ENCODE measurements around the gene TSHZ3. TPM values are rescaled to one million over a fixed set of nuclear protein-coding genes. Genes with fewer than 3 reads are reported as not detected.

The TSHZ3 gene
- total and polyA plus RNA-seq, 11 donors: 0.88 to 11.5 (median 2.4) TPM

GRCh38 chr19:31334101-31334848 is 15.0 kb downstream of the TSHZ3 start:
- no peak for ATAC-seq
- peaks cover 0 to 44% (median 10%) of the 10 kb centered on the region in 12 donors for H3K4me1 ChIP-seq
- no peak overlapping the region for H3K4me3 ChIP-seq
- WGBS, 4 donors: 94 to 96% (median 95%) methylated on average over 7 of the region's 7 CpGs
- no peaks in the 10 kb centered on the region for H3K27me3 ChIP-seq
- intact Hi-C loops (cut with DNase I): no loop called here
- H3K36me3 ChIP-seq: peaks cover 0 to 5% (median 0%) of the 10 kb centered on the region in 9 donors
- TF ChIP-seq POLR2A (IDR thresholded peaks at IDR 0.05) (no peak), CTCF (IDR thresholded peaks at IDR 0.05) (no peak)
- no peaks in the 10 kb centered on the region for H3K9me3 ChIP-seq
- DNase-seq: no peak
- no peak overlapping the region for H3K27ac ChIP-seq

DNA sequence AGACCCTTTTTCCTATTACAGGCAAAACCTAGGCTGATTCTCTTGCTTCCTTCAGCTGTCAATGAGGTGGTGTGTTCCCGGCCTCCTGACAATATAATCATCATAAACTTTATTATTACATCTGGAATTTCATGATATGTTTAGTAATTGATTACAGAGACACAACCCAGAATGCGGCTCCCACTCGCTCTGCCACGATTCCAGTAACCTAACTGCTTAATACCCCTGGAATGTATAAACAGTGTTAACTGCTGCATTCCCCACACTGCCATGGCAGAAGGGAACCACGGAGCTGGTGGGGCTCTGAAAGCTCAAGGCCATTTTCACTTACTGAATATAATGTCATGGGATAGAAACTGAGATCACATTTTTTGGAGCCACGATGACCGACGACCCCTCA is 17.1 kb downstream of the TSHZ3 start:
- TF ChIP-seq POLR2A (IDR thresholded peaks at IDR 0.05) (no peak), CTCF (IDR thresholded peaks at IDR 0.05) (no peak)
- Histone ChIP-seq H3K9me3 (no peaks in the 10 kb centered on the region), H3K27me3 (no peaks in the 10 kb centered on the region), H3K4me1 (peaks cover 0 to 42% (median 2%) of the 10 kb centered on the region in 12 donors), H3K4me3 (no peak overlapping the region), H3K27ac (peak overlapping the region in 1 of 12 donors; percentile 77), H3K36me3 (peaks cover 0 to 5% (median 0%) of the 10 kb centered on the region in 9 donors)
- DNase-seq (no peak), ATAC-seq (no peak)
- intact Hi-C loops (cut with DNase I): no loop called here
- WGBS, 4 donors: 87 to 94% (median 88%) methylated on average over 8 of the region's 8 CpGs

DNA sequence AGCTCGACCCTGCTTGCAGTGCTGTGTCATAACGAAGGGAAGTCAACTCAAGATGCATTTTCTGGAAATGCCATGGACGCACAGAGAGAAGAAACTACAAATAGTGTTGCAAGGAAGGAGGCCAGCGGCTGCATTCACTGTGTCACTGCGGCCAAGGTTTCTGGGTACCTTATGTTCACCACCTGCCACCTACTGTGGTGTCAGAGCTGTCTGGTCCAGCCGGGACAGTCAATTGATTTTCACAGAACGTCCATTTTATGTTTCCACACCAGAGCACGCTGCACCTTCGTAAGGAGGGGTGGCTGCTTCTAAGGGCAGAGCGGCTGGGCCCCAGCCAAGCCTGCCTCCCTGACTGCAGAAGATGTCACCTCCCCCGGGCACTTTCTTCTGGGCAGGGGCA is 17.7 kb downstream of the TSHZ3 start:
- Histone ChIP-seq H3K36me3 (peaks cover 0 to 5% (median 0%) of the 10 kb centered on the region in 9 donors), H3K9me3 (no peaks in the 10 kb centered on the region), H3K27me3 (no peaks in the 10 kb centered on the region), H3K27ac (peak overlapping the region in 1 of 12 donors; percentile 77), H3K4me1 (peaks cover 0 to 42% (median 2%) of the 10 kb centered on the region in 12 donors), H3K4me3 (no peak overlapping the region)
- TF ChIP-seq POLR2A (IDR thresholded peaks at IDR 0.05) (no peak), CTCF (IDR thresholded peaks at IDR 0.05) (no peak)
- DNase-seq: no peak
- intact Hi-C loops (cut with DNase I): no loop called here
- 86 to 90% (median 89%) methylated on average over 11 of the region's 11 CpGs for WGBS, 4 donors
- ATAC-seq: no peak

- peak overlapping the region in 2 of 12 donors; percentile 41 to 77 for H3K27ac ChIP-seq
- DNase-seq (no peak), ATAC-seq (peak in 1 of 4 donors; percentile 12)
- no peaks in the 10 kb centered on the region for H3K27me3 ChIP-seq
- 76 to 89% (median 85%) methylated on average over 12 of the region's 12 CpGs for WGBS, 4 donors
- peaks cover 0 to under 1% (median 0%) of the 10 kb centered on the region in 9 donors for H3K36me3 ChIP-seq
- H3K4me1 ChIP-seq: peaks cover 0 to 42% (median 2%) of the 10 kb centered on the region in 12 donors
- H3K9me3 ChIP-seq: no peaks in the 10 kb centered on the region
- intact Hi-C loops (cut with DNase I): no loop called here
- no peak overlapping the region for H3K4me3 ChIP-seq
- TF ChIP-seq POLR2A (IDR thresholded peaks at IDR 0.05): no peak
- no peak for TF ChIP-seq CTCF (IDR thresholded peaks at IDR 0.05)
Measured at GRCh38 chr19:31330761-31331160, 18.5 kb downstream of the TSHZ3 start.

Measured in heart left ventricle (tissue), 16 donors.